A673 (cell line): Measurements from ENCODE around the gene TSGA10. TPM values are rescaled to one million over a fixed set of nuclear protein-coding genes. Genes with fewer than 3 reads are reported as not detected.

Source experiments
- BruUV-seq: library from RNA; stranded (reverse); fragments of 400-500 nt; replicated peaks from 2 replicates; lab custom pipeline; 2021; lab: Mats Ljungman, UMichigan
- CTCF ChIA-PET: fragments of 300-600 bp; sonication (Branson Sonifier 250); formaldehyde crosslinking; loops from one replicate; lab custom pipeline; 2022; ENCODE audit warnings: antibody characterized with exemption; lab: Charles Lee
- POLR2A ChIA-PET: fragments of 300-600 bp; sonication (Branson Sonifier 250); formaldehyde crosslinking; loops from one replicate; lab custom pipeline; 2022; ENCODE audit warnings: antibody characterized with exemption; ENCODE audit not compliant: low non-redundant PET; lab: Charles Lee
- DNase-seq: peaks from one replicate; pipeline ENCODE4 v3.0.0-alpha.2; 2015; ENCODE audit warnings: low spot score
- H3K27ac ChIP-seq: fragments of 200-600 bp; sonication (generic); 2 replicates; pipeline ENCODE4 v1.5.1; 2016; ENCODE audit warnings: mixed run types, low read depth, mild to moderate bottlenecking, mixed read lengths, antibody characterized with exemption, low read length; ENCODE audit not compliant: poor library complexity, severe bottlenecking
- H3K27me3 ChIP-seq: fragments of 200-600 bp; sonication (generic); replicated peaks from 2 replicates; pipeline ENCODE4 v1.6.1; 2017; ENCODE audit warnings: mixed run types, low read depth, mild to moderate bottlenecking, mixed read lengths, antibody characterized with exemption, low read length; ENCODE audit not compliant: insufficient read depth, poor library complexity
- H3K36me3 ChIP-seq: fragments of 200-600 bp; sonication (generic); 2 replicates; pipeline ENCODE4 v1.6.1; 2016; ENCODE audit warnings: mixed run types, mild to moderate bottlenecking, mixed read lengths, antibody characterized with exemption, low read length; ENCODE audit not compliant: insufficient read depth, poor library complexity, severe bottlenecking
- H3K4me1 ChIP-seq: fragments of 200-600 bp; sonication (generic); 2 replicates; pipeline ENCODE4 v1.6.1; 2017; ENCODE audit warnings: mixed run types, mild to moderate bottlenecking, mixed read lengths, antibody characterized with exemption, low read length; ENCODE audit not compliant: insufficient read depth, poor library complexity, severe bottlenecking
- H3K4me3 ChIP-seq: fragments of 200-600 bp; sonication (generic); 2 replicates; pipeline ENCODE4 v1.5.1; 2016; ENCODE audit warnings: low read depth, mixed run types, mild to moderate bottlenecking, mixed read lengths, low read length; ENCODE audit not compliant: poor library complexity, severe bottlenecking
- H3K9me3 ChIP-seq: fragments of 200-600 bp; sonication (generic); 2 replicates; pipeline ENCODE4 v1.6.1; 2016; ENCODE audit warnings: mixed run types, low read depth, mild to moderate bottlenecking, mixed read lengths, antibody characterized with exemption, low read length; ENCODE audit not compliant: poor library complexity, severe bottlenecking
- CTCF ChIP-seq: fragments of 300-800, 200-600 bp; sonication (generic); conservative IDR thresholded peaks from 2 replicates; pipeline ENCODE4 v1.5.1; 2017; ENCODE audit warnings: low read depth, mild to moderate bottlenecking, antibody characterized with exemption, low read length, moderate library complexity, mixed read lengths
- EZH2 ChIP-seq: fragments of 200-600 bp; sonication (generic); IDR thresholded peaks from 2 replicates; pipeline ENCODE4 v1.6.1; 2017; ENCODE audit warnings: borderline replicate concordance, low read depth, mild to moderate bottlenecking, mixed read lengths, antibody characterized with exemption, low read length; ENCODE audit not compliant: poor library complexity, severe bottlenecking
- intact Hi-C: fragments of 100-400 bp; cut with micrococcal nuclease; formaldehyde crosslinking; loops from one replicate; pipeline ENCODE4 v1.10.0; 2022; ENCODE audit not compliant: unreplicated experiment
- total RNA-seq: library from RNA; stranded (reverse); gene quantifications from 2 replicates; pipeline ENCODE4 v1.2.3, GENCODE V29; 2021

The TSGA10 gene
- total RNA-seq, 1 experiment from 2014 or later, result 2.5 TPM

GRCh38 chr2:98959810-98960507, 194.8 kb downstream of the TSGA10 start:
- no peak for DNase-seq
- Histone ChIP-seq H3K27ac (no peak overlapping the region), H3K9me3 (no peaks in the 10 kb centered on the region), H3K36me3 (no peaks in the 10 kb centered on the region), H3K4me1 (no peaks in the 10 kb centered on the region), H3K4me3 (no peak overlapping the region), H3K27me3 (peaks cover 7% of the 10 kb centered on the region)
- intact Hi-C loops, result no loop called here
- no TSS peak for BruUV-seq
- no peak for TF ChIP-seq EZH2
- TF ChIP-seq CTCF, result no peak
- POLR2A ChIA-PET, result no interaction called here
- CTCF ChIA-PET, result no interaction called here

- no peaks in the 10 kb centered on the region for H3K4me1 ChIP-seq
- no TSS peak for BruUV-seq
- peaks cover 6% of the 10 kb centered on the region for H3K27me3 ChIP-seq
- no peaks in the 10 kb centered on the region for H3K9me3 ChIP-seq
- H3K36me3 ChIP-seq, result no peaks in the 10 kb centered on the region
- intact Hi-C loops, result no loop called here
- TF ChIP-seq CTCF, result no peak
- TF ChIP-seq EZH2, result no peak
- ChIA-PET CTCF (no interaction called here), POLR2A (no interaction called here)
- no peak overlapping the region for H3K27ac ChIP-seq
- no peak for DNase-seq
- H3K4me3 ChIP-seq, result no peak overlapping the region
Measured at GRCh38 chr2:98952966-98953365, 201.8 kb downstream of the TSGA10 start.

- ChIA-PET POLR2A (no interaction called here), CTCF (no interaction called here)
- H3K4me3 ChIP-seq, result no peak overlapping the region
- no peaks in the 10 kb centered on the region for H3K36me3 ChIP-seq
- H3K27ac ChIP-seq, result no peak overlapping the region
- H3K9me3 ChIP-seq, result no peaks in the 10 kb centered on the region
- no TSS peak for BruUV-seq
- intact Hi-C loops, result no loop called here
- no peak for DNase-seq
- no peaks in the 10 kb centered on the region for H3K4me1 ChIP-seq
- H3K27me3 ChIP-seq, result peaks cover 6% of the 10 kb centered on the region
- TF ChIP-seq EZH2 (no peak), CTCF (no peak)
Measured at GRCh38 chr2:98948956-98949739, 205.6 kb downstream of the TSGA10 start.
